IMR-90 (cell line): ENCODE results near the gene AP4B1. TPM values are rescaled to one million over a fixed set of nuclear protein-coding genes. Genes with fewer than 3 reads are reported as not detected.

ENCODE experiments used
- ATAC-seq: fragments of 200-7000 bp; cut with Tn5 transposase; 2 replicates; pipeline ENCODE4 v1.9.1; 2020; ENCODE audit warnings: low read depth, mild to moderate bottlenecking, moderate library complexity
- BruUV-seq: library from RNA; stranded (reverse); fragments of 400-500 nt; replicated peaks from 2 replicates; lab custom pipeline; 2021; lab: Mats Ljungman, UMichigan
- CTCF ChIA-PET: fragments of 300-600 bp; formaldehyde crosslinking; extraction: SDS; loops from one replicate; lab custom pipeline; 2021; ENCODE audit warnings: antibody characterized with exemption; lab: Yijun Ruan, JAX
- POLR2A ChIA-PET: fragments of 300-600 bp; sonication (Branson Sonifier 250); formaldehyde crosslinking; loops from one replicate; lab custom pipeline; 2022; ENCODE audit warnings: antibody characterized with exemption; ENCODE audit not compliant: unreplicated experiment; lab: Charles Lee
- DNase-seq: peaks from one replicate; pipeline ENCODE4 v3.0.0; 2013
- H2AFZ ChIP-seq: replicated peaks from 2 replicates; pipeline ENCODE3; 2013; ENCODE audit warnings: low read length, mild to moderate bottlenecking; ENCODE audit not compliant: poor library complexity
- H2AK5ac ChIP-seq: 2 replicates; pipeline ENCODE4 v1.6.1; 2013; ENCODE audit warnings: low read depth, low read length, inconsistent platforms
- H2AK9ac ChIP-seq: replicated peaks from 2 replicates; pipeline ENCODE3; 2013; ENCODE audit warnings: mild to moderate bottlenecking, low read depth, low read length, moderate library complexity; ENCODE audit not compliant: poor library complexity
- H2BK120ac ChIP-seq: 2 replicates; pipeline ENCODE4 v1.6.1; 2013; ENCODE audit warnings: low read depth, low read length, inconsistent platforms
- H2BK15ac ChIP-seq: 3 replicates; pipeline ENCODE4 v1.6.1; 2013; ENCODE audit warnings: low read depth, low read length, inconsistent platforms
- H2BK20ac ChIP-seq: 2 replicates; pipeline ENCODE4 v1.6.1; 2013; ENCODE audit warnings: low read depth, mild to moderate bottlenecking, inconsistent platforms, low read length, moderate library complexity
- H2BK5ac ChIP-seq: 2 replicates; pipeline ENCODE4 v1.6.1; 2013; ENCODE audit warnings: mild to moderate bottlenecking, low read depth, low read length, inconsistent platforms; ENCODE audit not compliant: poor library complexity, severe bottlenecking
- H3K14ac ChIP-seq: replicated peaks from 2 replicates; pipeline ENCODE4 v1.6.1; 2013; ENCODE audit warnings: low read depth, low read length, inconsistent platforms
- H3K18ac ChIP-seq: 2 replicates; pipeline ENCODE4 v1.6.1; 2013; ENCODE audit warnings: low read depth, low read length, control low read depth
- H3K23ac ChIP-seq: 2 replicates; pipeline ENCODE4 v1.6.1; 2013; ENCODE audit warnings: low read depth, low read length, inconsistent platforms
- H3K27ac ChIP-seq: 2 replicates; pipeline ENCODE4 v1.5.1; 2013; ENCODE audit warnings: mild to moderate bottlenecking, control low read depth, low read length; ENCODE audit not compliant: insufficient read depth
- H3K27me3 ChIP-seq: 2 replicates; pipeline ENCODE4 v1.6.1; 2013; ENCODE audit warnings: low read length; ENCODE audit not compliant: control insufficient read depth, insufficient read depth
- H3K36me3 ChIP-seq: 2 replicates; pipeline ENCODE4 v1.6.1; 2013; ENCODE audit warnings: low read length, mixed read lengths; ENCODE audit not compliant: control insufficient read depth, insufficient read depth
- H3K4ac ChIP-seq: 2 replicates; pipeline ENCODE4 v1.6.1; 2013; ENCODE audit warnings: low read depth, low read length, inconsistent platforms
- H3K4me1 ChIP-seq: 2 replicates; pipeline ENCODE4 v1.6.1; 2013; ENCODE audit warnings: low read length, mixed read lengths; ENCODE audit not compliant: control insufficient read depth, insufficient read depth
- H3K4me2 ChIP-seq: 2 replicates; pipeline ENCODE4 v1.6.1; 2013; ENCODE audit warnings: low read depth, mild to moderate bottlenecking, control low read depth, low read length, moderate library complexity
- H3K4me3 ChIP-seq: 2 replicates; pipeline ENCODE4 v1.5.1; 2013; ENCODE audit warnings: low read depth, mild to moderate bottlenecking, control low read depth, low read length, moderate library complexity; ENCODE audit not compliant: insufficient read depth
- H3K56ac ChIP-seq: 2 replicates; pipeline ENCODE4 v1.6.1; 2013; ENCODE audit warnings: low read length, inconsistent platforms; ENCODE audit not compliant: insufficient read depth; ENCODE audit errors: extremely low read depth
- H3K79me1 ChIP-seq, 2 experiments: 2 replicates each; pipeline ENCODE4 v1.6.1; 2013; ENCODE audit warnings: low read length in 2 of 2, inconsistent platforms in 1 of 2, low read depth in 1 of 2
- H3K9ac ChIP-seq: 2 replicates; pipeline ENCODE4 v1.6.1; 2013; ENCODE audit warnings: low read depth, low read length, control low read depth
- H3K9me1 ChIP-seq: 2 replicates; pipeline ENCODE4 v1.6.1; 2013; ENCODE audit warnings: low read length, inconsistent platforms; ENCODE audit not compliant: insufficient read depth
- H3K9me3 ChIP-seq: 2 replicates; pipeline ENCODE4 v1.6.1; 2013; ENCODE audit warnings: low read length; ENCODE audit not compliant: control insufficient read depth, insufficient read depth
- H4K20me1 ChIP-seq: 2 replicates; pipeline ENCODE4 v1.6.1; 2013; ENCODE audit warnings: low read length, inconsistent platforms; ENCODE audit not compliant: insufficient read depth
- H4K5ac ChIP-seq: 2 replicates; pipeline ENCODE4 v1.6.1; 2013; ENCODE audit warnings: mild to moderate bottlenecking, low read depth, low read length, control low read depth
- H4K8ac ChIP-seq, 2 experiments: 2 replicates each; pipeline ENCODE4 v1.6.1; 2013; ENCODE audit warnings: low read depth in 2 of 2, low read length in 2 of 2, control low read depth in 1 of 2, inconsistent platforms in 1 of 2
- H4K91ac ChIP-seq: 2 replicates; pipeline ENCODE4 v1.6.1; 2013; ENCODE audit warnings: low read depth, low read length, inconsistent platforms; ENCODE audit not compliant: insufficient read depth
- BHLHE40 ChIP-seq: fragments of 150-350 bp; IDR thresholded peaks from 2 replicates; pipeline ENCODE4 v1.6.1; 2016; ENCODE audit warnings: mild to moderate bottlenecking, low read depth, low read length
- CEBPB ChIP-seq: IDR thresholded peaks from 2 replicates; pipeline ENCODE4 v1.6.1; 2012; ENCODE audit warnings: low read depth, low read length, improper control_type of control experiment
- CHD1 ChIP-seq: IDR thresholded peaks from 2 replicates; pipeline ENCODE4 v1.6.1; 2012; ENCODE audit warnings: low read depth, low read length, improper control_type of control experiment
- CTCF ChIP-seq: conservative IDR thresholded peaks from 2 replicates; pipeline ENCODE4 v1.5.1; 2012; ENCODE audit warnings: mild to moderate bottlenecking, low read depth, low read length, improper control_type of control experiment
- FOS ChIP-seq: fragments of 150-350 bp; IDR thresholded peaks from 2 replicates; pipeline ENCODE4 v1.6.1; 2016; ENCODE audit warnings: low read depth, low read length
- MAFK ChIP-seq: IDR thresholded peaks from 2 replicates; pipeline ENCODE4 v1.6.1; 2012; ENCODE audit warnings: low read depth, low read length, improper control_type of control experiment
- MAZ ChIP-seq: IDR thresholded peaks from 2 replicates; pipeline ENCODE4 v1.6.1; 2012; ENCODE audit warnings: low read depth, mild to moderate bottlenecking, low read length, improper control_type of control experiment, moderate library complexity, borderline replicate concordance
- MXI1 ChIP-seq: IDR thresholded peaks from 2 replicates; pipeline ENCODE4 v1.6.1; 2012; ENCODE audit warnings: low read depth, mild to moderate bottlenecking, low read length, moderate library complexity, borderline replicate concordance
- NFE2L2 ChIP-seq: fragments of 150-350 bp; IDR thresholded peaks from 2 replicates; pipeline ENCODE4 v1.6.1; 2016; ENCODE audit warnings: low read depth, mild to moderate bottlenecking, low read length
- POLR2A ChIP-seq: IDR thresholded peaks from 2 replicates; pipeline ENCODE4 v1.6.1; 2012; ENCODE audit warnings: mild to moderate bottlenecking, low read depth, low read length
- RAD21 ChIP-seq: IDR thresholded peaks from 2 replicates; pipeline ENCODE4 v1.6.1; 2012; ENCODE audit warnings: low read length, improper control_type of control experiment
- RCOR1 ChIP-seq: IDR thresholded peaks from 2 replicates; pipeline ENCODE4 v1.6.1; 2012; ENCODE audit warnings: mild to moderate bottlenecking, low read length, improper control_type of control experiment; ENCODE audit not compliant: insufficient replicate concordance
- RFX5 ChIP-seq: IDR thresholded peaks from 2 replicates; pipeline ENCODE4 v1.8.0; 2012; ENCODE audit warnings: low read depth, mild to moderate bottlenecking, low read length, moderate library complexity
- SMC3 ChIP-seq: fragments of 150-350 bp; IDR thresholded peaks from 2 replicates; pipeline ENCODE4 v1.6.1; 2016; ENCODE audit warnings: low read depth, mild to moderate bottlenecking, antibody characterized with exemption, low read length, moderate library complexity
- WGBS, 2 experiments: methylation state at CpG; one replicate each; pipeline versions ENCODE4 v1.1.5 to v1.1.7; 2013; ENCODE audit warnings: missing lambda C conversion rate in 2 of 2; ENCODE audit not compliant: insufficient read length in 1 of 2; ENCODE audit errors: extremely low coverage in 2 of 2; 5-methylcytosine and 5-hydroxymethylcytosine counted together
- dilution Hi-C: fragments of 300-500 bp; cut with HindIII; formaldehyde crosslinking; loops from one replicate; pipeline ENCODE4 v1.14.3; 2018; ENCODE audit warnings: low sequenced_read_pairs; ENCODE audit not compliant: unreplicated experiment
- in situ Hi-C: fragments of 300-500 bp; cut with MboI; formaldehyde crosslinking; loops from 3 replicates; pipeline ENCODE4 v1.14.3; 2019; ENCODE audit warnings: low sequenced_read_pairs, inconsistent platforms, mixed read lengths
- intact Hi-C: fragments of 100-400 bp; cut with micrococcal nuclease; formaldehyde crosslinking; loops from 2 replicates; pipeline ENCODE4 v1.10.0; 2022
- polyA plus RNA-seq, 3 experiments: library from polyadenylated mRNA; depleted of rRNA; stranded (reverse); fragments of >200 nt; gene quantifications; 2 replicates each; pipeline ENCODE4 v1.2.3, GENCODE V29; 2012; ENCODE audit warnings: low replicate concordance in 1 of 3
- total RNA-seq: library from RNA; depleted of rRNA; stranded (reverse); fragments of >200 nt; gene quantifications from 2 replicates; pipeline ENCODE4 v1.2.3, GENCODE V29; 2012
- TF ChIP-seq, protein P1 (sequence below): fragments of 150-350 bp; IDR thresholded peaks from 2 replicates; pipeline ENCODE4 v1.6.1; 2017; ENCODE audit warnings: mild to moderate bottlenecking, antibody characterized with exemption, low read length, low read depth
- TF ChIP-seq, protein P2 (sequence below): fragments of 150-350 bp; IDR thresholded peaks from 2 replicates; pipeline ENCODE4 v1.6.1; 2016; ENCODE audit warnings: low read depth, mild to moderate bottlenecking, low read length, moderate library complexity, borderline replicate concordance

Gene AP4B1
- total and polyA plus RNA-seq, 2 of the 4 experiments (the other 2 are of a cell fraction) = 15.6 to 18.1 TPM

- Histone ChIP-seq H4K8ac (no peak overlapping the region), H3K27me3 (no peaks in the 10 kb centered on the region), H3K36me3 (no peaks in the 10 kb centered on the region), H4K5ac (no peak overlapping the region), H3K9me1 (no peaks in the 10 kb centered on the region), H3K79me1 (no peaks in the 10 kb centered on the region), H3K4me2 (no peak overlapping the region), H2AFZ (no peak overlapping the region), H2AK9ac (no peak overlapping the region), H3K4me3 (no peak overlapping the region), H3K14ac (no peak overlapping the region), H3K4me1 (peaks cover 10% of the 10 kb centered on the region), H3K56ac (no peak overlapping the region), H3K18ac (no peak overlapping the region), H3K27ac (no peak overlapping the region), H3K9me3 (no peaks in the 10 kb centered on the region), H2BK120ac (no peak overlapping the region), H3K23ac (no peak overlapping the region), H2AK5ac (no peak overlapping the region), H3K4ac (no peak overlapping the region), H2BK20ac (no peak overlapping the region; the same call in 1 of the 2 replicates), H4K20me1 (no peaks in the 10 kb centered on the region), H2BK5ac (no peak overlapping the region), H3K9ac (no peak overlapping the region), H2BK15ac (no peak overlapping the region), H4K91ac (no peak overlapping the region)
- WGBS, 2 experiments = no CpG with 5 or more reads among the region's 3 CpGs
- TF ChIP-seq SMC3 (no peak), RAD21 (no peak), CHD1 (no peak), BHLHE40 (no peak), FOS (no peak), POLR2A (no peak), MAZ (no peak), CEBPB (no peak), RCOR1 (no peak), MXI1 (no peak), CTCF (no peak), NFE2L2 (no peak), RFX5 (no peak), MAFK (no peak)
- TF ChIP-seq, protein P1, sequence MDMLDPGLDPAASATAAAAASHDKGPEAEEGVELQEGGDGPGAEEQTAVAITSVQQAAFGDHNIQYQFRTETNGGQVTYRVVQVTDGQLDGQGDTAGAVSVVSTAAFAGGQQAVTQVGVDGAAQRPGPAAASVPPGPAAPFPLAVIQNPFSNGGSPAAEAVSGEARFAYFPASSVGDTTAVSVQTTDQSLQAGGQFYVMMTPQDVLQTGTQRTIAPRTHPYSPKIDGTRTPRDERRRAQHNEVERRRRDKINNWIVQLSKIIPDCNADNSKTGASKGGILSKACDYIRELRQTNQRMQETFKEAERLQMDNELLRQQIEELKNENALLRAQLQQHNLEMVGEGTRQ = no peak
- TF ChIP-seq, protein P2, sequence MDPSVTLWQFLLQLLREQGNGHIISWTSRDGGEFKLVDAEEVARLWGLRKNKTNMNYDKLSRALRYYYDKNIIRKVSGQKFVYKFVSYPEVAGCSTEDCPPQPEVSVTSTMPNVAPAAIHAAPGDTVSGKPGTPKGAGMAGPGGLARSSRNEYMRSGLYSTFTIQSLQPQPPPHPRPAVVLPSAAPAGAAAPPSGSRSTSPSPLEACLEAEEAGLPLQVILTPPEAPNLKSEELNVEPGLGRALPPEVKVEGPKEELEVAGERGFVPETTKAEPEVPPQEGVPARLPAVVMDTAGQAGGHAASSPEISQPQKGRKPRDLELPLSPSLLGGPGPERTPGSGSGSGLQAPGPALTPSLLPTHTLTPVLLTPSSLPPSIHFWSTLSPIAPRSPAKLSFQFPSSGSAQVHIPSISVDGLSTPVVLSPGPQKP = no peak
- ATAC-seq = no peak
- DNase-seq = no peak
- dilution Hi-C loops (no loop called here), in situ Hi-C loops (loop anchor here (25.0 kb wide), 1 partner anchor 429 kb away; no protein-coding TSS in a partner anchor), intact Hi-C loops (no loop called here)
- CTCF ChIA-PET = no interaction called here
- BruUV-seq = no TSS peak
- POLR2A ChIA-PET = no interaction called here
These were observed 46.2 kb downstream of the AP4B1 start for GRCh38 chr1:113858418-113858817.
